GM12878 (cell line): ENCODE measurements around the gene MEX3D. TPM values are rescaled to one million over a fixed set of nuclear protein-coding genes. Genes with fewer than 3 reads are reported as not detected.

Source experiments
- ATAC-seq: fragments of 200-7000 bp; cut with Tn5 transposase; 3 replicates; pipeline ENCODE4 v1.9.1; 2020; ENCODE audit warnings: mild to moderate bottlenecking, moderate library complexity
- BruUV-seq: library from RNA; stranded (reverse); fragments of 400-500 nt; replicated peaks from 2 replicates; lab custom pipeline; 2021; lab: Mats Ljungman, UMichigan
- CTCF ChIA-PET: fragments of 300-600 bp; sonication (Branson Sonifier 250); formaldehyde crosslinking; extraction: SDS; loops from one replicate; lab custom pipeline; 2021; ENCODE audit warnings: inconsistent platforms; lab: Yijun Ruan, JAX
- POLR2A ChIA-PET: fragments of 350-600 bp; formaldehyde crosslinking; extraction: SDS; loops from one replicate; lab custom pipeline; 2021; ENCODE audit warnings: inconsistent platforms; lab: Charles Lee
- RAD21 ChIA-PET: fragments of 300-600 bp; sonication (Branson Sonifier 250); formaldehyde crosslinking; loops from one replicate; lab custom pipeline; 2023; ENCODE audit warnings: antibody characterized with exemption; ENCODE audit not compliant: unreplicated experiment; lab: Charles Lee
- SMC1A ChIA-PET: fragments of 300-600 bp; sonication (Branson Sonifier 250); formaldehyde crosslinking; loops from one replicate; lab custom pipeline; 2023; ENCODE audit not compliant: unreplicated experiment, uncharacterized antibody; lab: Charles Lee
- DNase-seq: peaks from one replicate; pipeline ENCODE4 v3.0.0-alpha.2; 2011; ENCODE audit warnings: low read depth, low spot score
- FAIRE-seq: peaks from 3 replicates; lab custom pipeline; 2011; peaks lifted over from hg19 to GRCh38; lab: Jason Lieb, UNC
- H2AFZ ChIP-seq: 2 replicates; pipeline ENCODE4 v1.6.0; 2011; ENCODE audit warnings: low read depth, low read length, control low read depth; ENCODE audit not compliant: control insufficient read depth
- H3K27ac ChIP-seq: 2 replicates; pipeline ENCODE4 v1.5.1; 2011; ENCODE audit warnings: control low read depth; ENCODE audit not compliant: control insufficient read depth, insufficient read depth
- H3K27me3 ChIP-seq, 2 experiments: replicated peaks in 1 of 2; 2 replicates each; pipeline versions ENCODE4 v1.6.0 to v1.6.1; 2011; ENCODE audit warnings: low read length in 1 of 2; ENCODE audit not compliant: control insufficient read depth in 2 of 2, insufficient read depth in 2 of 2
- H3K36me3 ChIP-seq, 2 experiments: 2 replicates each; pipeline ENCODE4 v1.5.1; 2011; ENCODE audit warnings: low read length in 1 of 2; ENCODE audit not compliant: control insufficient read depth in 2 of 2, insufficient read depth in 2 of 2
- H3K4me1 ChIP-seq: 2 replicates; pipeline ENCODE4 v1.6.1; 2011; ENCODE audit warnings: mild to moderate bottlenecking, low read length, moderate library complexity, mixed read lengths; ENCODE audit not compliant: control insufficient read depth, insufficient read depth
- H3K4me2 ChIP-seq: 2 replicates; pipeline ENCODE4 v1.6.0; 2011; ENCODE audit warnings: control low read depth; ENCODE audit not compliant: control insufficient read depth, insufficient read depth
- H3K4me3 ChIP-seq: fragments of 200-600 bp; sonication (generic); 2 replicates; pipeline ENCODE4 v1.5.1; 2016
- H3K79me2 ChIP-seq: 2 replicates; pipeline ENCODE4 v1.6.0; 2011; ENCODE audit warnings: low read length; ENCODE audit not compliant: control insufficient read depth, insufficient read depth
- H3K9ac ChIP-seq: 2 replicates; pipeline ENCODE4 v1.8.0; 2011; ENCODE audit warnings: low read length, control low read depth, mixed read lengths; ENCODE audit not compliant: control insufficient read depth, insufficient read depth
- H3K9me3 ChIP-seq: replicated peaks from 3 replicates; pipeline ENCODE4 v1.5.1; 2011; ENCODE audit warnings: mild to moderate bottlenecking, low read length; ENCODE audit not compliant: control insufficient read depth, insufficient read depth
- H4K20me1 ChIP-seq: 2 replicates; pipeline ENCODE4 v1.6.0; 2011; ENCODE audit not compliant: control insufficient read depth, insufficient read depth
- JUNB ChIP-seq: IDR thresholded peaks from 2 replicates; pipeline ENCODE4 v1.6.1; 2016; ENCODE audit warnings: antibody characterized with exemption, mild to moderate bottlenecking
- POLR2A ChIP-seq: IDR thresholded peaks from 2 replicates; pipeline ENCODE4 v1.6.1; 2011; ENCODE audit warnings: low read depth, mild to moderate bottlenecking, low read length
- RB1 ChIP-seq: fragments of 450-650 bp; formaldehyde crosslinking; IDR thresholded peaks from 2 replicates; pipeline ENCODE4 v1.6.1; 2017; ENCODE audit warnings: mild to moderate bottlenecking, borderline replicate concordance
- STAT1 ChIP-seq: fragments of 450-650 bp; conservative IDR thresholded peaks from 2 replicates; pipeline ENCODE4 v1.6.1; 2014; ENCODE audit warnings: antibody characterized with exemption, mild to moderate bottlenecking
- WGBS: methylation state at CpG from one replicate; pipeline ENCODE4 v1.1.6; 2016; ENCODE audit warnings: low lambda C conversion rate; ENCODE audit not compliant: insufficient replicate concordance, insufficient coverage; ENCODE audit errors: missing lambda C conversion rate; 5-methylcytosine and 5-hydroxymethylcytosine counted together
- in situ Hi-C: fragments of 300-500 bp; cut with MboI; formaldehyde crosslinking; loops from 9 replicates; pipeline ENCODE4 v1.14.3; 2018; ENCODE audit warnings: mixed read lengths
- intact Hi-C: fragments of 100-400 bp; cut with micrococcal nuclease; formaldehyde crosslinking; loops from one replicate; pipeline ENCODE4 v1.14.2; 2022; ENCODE audit not compliant: unreplicated experiment
- polyA plus RNA-seq, 11 experiments: library from polyadenylated mRNA; depleted of rRNA in 4 of 11; unstranded in 6 of 11; stranded (reverse) in 5 of 11; fragments of >200 nt; fragmentation: Nextera tagmentation in 4 of 11; fragmentation: Illumina TruSeq in 1 of 11; extraction: Ambion mirVana in 4 of 11; extraction: Trizol in 1 of 11; gene quantifications; 1 replicate in 1 of 11; 2 replicates in 10 of 11; pipeline versions ENCODE4 v1.2.1 to v1.2.3, GENCODE V29; 2011 to 2016; ENCODE audit warnings: inconsistent platforms in 2 of 11, missing spikeins in 2 of 11, low read depth in 1 of 11
- total RNA-seq, 4 experiments: library from RNA; depleted of rRNA in 3 of 4; stranded (reverse); fragments of >200 nt in 3 of 4; fragmentation: Illumina TruSeq in 1 of 4; extraction: Trizol in 1 of 4; gene quantifications; 2 replicates each; pipeline versions ENCODE4 v1.2.1 to v1.2.3, GENCODE V29; 2013 to 2021

MEX3D gene
- total and polyA plus RNA-seq, 10 of the 15 experiments (the other 5 are each of a cell fraction or from before 2014, with no cell fraction given) = 0.18 to 6.8 (median 0.81) TPM

DNA sequence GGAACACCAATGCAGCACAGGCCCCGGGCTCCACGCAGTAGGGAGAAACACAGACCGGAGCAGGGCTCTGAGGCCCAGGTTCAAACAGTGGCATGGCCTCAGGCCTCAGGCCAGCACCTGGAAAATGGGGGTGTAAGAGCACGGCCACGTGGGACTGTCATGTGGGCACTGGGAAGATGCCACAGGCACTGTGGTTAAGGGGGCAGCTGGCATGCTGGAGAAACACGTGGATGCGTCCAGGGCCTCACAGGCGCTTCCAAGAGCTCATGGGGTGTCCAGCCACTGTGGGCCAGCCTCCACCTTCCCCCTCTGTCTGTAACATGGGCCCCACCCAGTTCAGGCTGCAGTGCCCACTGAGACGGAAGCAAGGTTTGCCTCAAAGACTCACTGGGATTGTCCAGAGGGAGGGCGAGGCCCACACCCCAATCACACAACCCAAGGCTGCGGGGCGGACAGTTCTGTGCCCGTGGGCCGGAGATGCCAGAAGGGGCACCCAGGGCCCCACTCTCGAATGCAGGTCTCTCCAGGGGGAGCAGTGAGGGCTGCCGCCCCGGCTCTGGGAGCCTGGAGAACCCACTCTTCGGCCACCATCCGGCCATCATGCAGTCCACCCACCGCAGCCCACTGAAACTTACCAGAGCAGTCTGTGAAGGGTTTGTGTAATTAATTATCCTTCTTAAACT is 30.8 kb upstream of the MEX3D start:
- intact Hi-C loops (no loop called here), in situ Hi-C loops (no loop called here)
- H2AFZ ChIP-seq = no peak overlapping the region
- ATAC-seq = no peak
- H3K9ac ChIP-seq = no peak overlapping the region
- H3K4me2 ChIP-seq = no peak overlapping the region
- H3K27ac ChIP-seq = no peak overlapping the region
- SMC1A ChIA-PET = no interaction called here
- no peak for DNase-seq
- TF ChIP-seq RB1 (no peak), POLR2A (peak; percentile 9; the same call in 1 of the 2 replicates)
- H3K9me3 ChIP-seq = no peaks in the 10 kb centered on the region
- no peak overlapping the region for H3K4me3 ChIP-seq
- peaks cover 18% of the 10 kb centered on the region for H3K79me2 ChIP-seq
- CTCF ChIA-PET = interaction anchor here (1.2 kb wide), 1 partner anchor 74 kb away, joined by 3 read pairs; no protein-coding TSS in a partner anchor
- POLR2A ChIA-PET = interaction anchor here (0.6 kb wide), 1 partner anchor 48 kb away, joined by 3 read pairs; no protein-coding TSS in a partner anchor
- peaks cover 6 to 18% of the 10 kb centered on the region in 2 experiments; a peak in 3 of 4 replicates for H3K36me3 ChIP-seq
- peaks cover 4% of the 10 kb centered on the region; the same call in 1 of the 2 replicates for H3K4me1 ChIP-seq
- no peaks in the 10 kb centered on the region for H3K27me3 ChIP-seq
- RAD21 ChIA-PET = no interaction called here
- 97% methylated on average over 20 of the region's 20 CpGs for WGBS
- FAIRE-seq = no peak
- no TSS peak for BruUV-seq
- H4K20me1 ChIP-seq = no peaks in the 10 kb centered on the region

DNA sequence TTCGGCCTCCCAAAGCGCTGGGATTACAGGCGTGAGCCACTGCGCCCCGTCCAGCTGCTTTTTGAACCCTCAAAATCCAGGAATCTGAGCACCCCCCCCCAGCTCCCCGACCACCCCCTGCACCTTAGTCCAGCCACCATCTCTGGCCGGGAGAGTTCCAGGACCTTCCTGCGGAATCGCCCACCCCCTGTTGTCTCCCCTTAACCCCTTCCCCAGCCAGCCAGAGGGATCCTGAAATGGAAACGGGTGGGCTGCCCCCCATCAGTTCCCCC is 25.3 kb upstream of the MEX3D start:
- ChIA-PET SMC1A (interaction anchor here (0.6 to 2.0 kb wide), 6 partner anchors 9 to 213 kb away, joined by 3 to 11 read pairs (median 4); partner anchors contain the start of genes TCF3 and UQCR11), CTCF (interaction anchor here (0.6 to 1.4 kb wide), 6 partner anchors 10 to 244 kb away, joined by 3 to 5 read pairs (median 4); partner anchors contain the start of gene UQCR11), POLR2A (interaction anchor here (0.8 to 1.9 kb wide), 7 partner anchors 8 to 188 kb away, joined by 3 to 19 read pairs (median 3); partner anchors contain the start of genes REEP6, TCF3 and UQCR11), RAD21 (interaction anchor here (0.8 to 1.0 kb wide), 5 partner anchors 12 to 79 kb away, joined by 3 to 6 read pairs (median 4); partner anchors contain the start of gene UQCR11)
- Histone ChIP-seq H2AFZ (no peak overlapping the region), H3K79me2 (peaks cover 28% of the 10 kb centered on the region), H3K27me3 (no peaks in the 10 kb centered on the region), H3K27ac (no peak overlapping the region), H3K4me1 (peaks cover 4% of the 10 kb centered on the region; the same call in 1 of the 2 replicates), H3K9me3 (no peaks in the 10 kb centered on the region), H3K4me2 (peak overlapping the region; percentile 93), H4K20me1 (no peaks in the 10 kb centered on the region), H3K9ac (no peak overlapping the region; the same call in 1 of the 2 replicates), H3K4me3 (no peak overlapping the region), H3K36me3 (peaks cover 0 to 9% of the 10 kb centered on the region in 2 experiments; a peak in 3 of 4 replicates)
- 70% methylated on average over 10 of the region's 10 CpGs for WGBS
- intact Hi-C loops = no loop called here
- no peak for ATAC-seq
- BruUV-seq = no TSS peak
- DNase-seq = no peak
- TF ChIP-seq STAT1 = no peak
- no peak for TF ChIP-seq JUNB
- FAIRE-seq = no peak
- in situ Hi-C loops = no loop called here
